H1 (cell line): Measurements from ENCODE around the gene LYPD3. TPM values are rescaled to one million over a fixed set of nuclear protein-coding genes. Genes with fewer than 3 reads are reported as not detected.

Experiments used
- RNF2 ChIP-seq: fragments of 200-900, 300-1000 bp; sonication (generic); IDR thresholded peaks from 2 replicates; pipeline ENCODE4 v1.7.1; 2016; ENCODE audit warnings: borderline replicate concordance, low read depth, mild to moderate bottlenecking, antibody characterized with exemption, low read length; ENCODE audit not compliant: poor library complexity, severe bottlenecking; ENCODE audit errors: missing control alignments
- polyA plus RNA-seq, 7 experiments: library from polyadenylated mRNA; depleted of rRNA in 3 of 7; stranded (reverse) in 5 of 7; unstranded in 2 of 7; fragments of >200 nt in 5 of 7; fragments of 200-250 nt in 2 of 7; gene quantifications; 1 replicate in 5 of 7; 2 replicates in 1 of 7; 4 replicates in 1 of 7; pipeline versions ENCODE4 v1.2.1 to v1.2.3, GENCODE V29; 2011 to 2013; ENCODE audit warnings: missing spikeins in 2 of 7, mixed read lengths in 2 of 7
- total RNA-seq: library from RNA; stranded (reverse); fragmentation: NEBNext Ultra II Directional; extraction: Animal tissue kit (Norgen Biotek cat#: 25700); gene quantifications from 2 replicates; pipeline ENCODE4 v1.2.1, GENCODE V29; 2021
- TF ChIP-seq, protein P1 (sequence below), 3 experiments: IDR thresholded peaks; 1 replicate in 2 of 3; 2 replicates in 1 of 3; pipeline versions ENCODE4 v1.5.1 to v1.6.1; 2011; ENCODE audit warnings: low read length in 3 of 3, mild to moderate bottlenecking in 3 of 3, inconsistent platforms in 2 of 3, low read depth in 1 of 3, moderate library complexity in 1 of 3; ENCODE audit not compliant: insufficient read depth in 1 of 3; ENCODE audit errors: control extremely low read depth in 1 of 3
- TF ChIP-seq, protein P2 (sequence below): IDR thresholded peaks from 2 replicates; pipeline ENCODE4 v1.6.1; 2012; ENCODE audit warnings: inconsistent platforms

LYPD3 gene
- total and polyA plus RNA-seq, 2 of the 8 experiments (the other 6 are each of a cell fraction or from before 2014, with no cell fraction given) = 4.1 to 16.4 TPM

GRCh38 chr19:43483281-43483680 is 17.9 kb upstream of the LYPD3 start (continued):
- TF ChIP-seq, protein P1, sequence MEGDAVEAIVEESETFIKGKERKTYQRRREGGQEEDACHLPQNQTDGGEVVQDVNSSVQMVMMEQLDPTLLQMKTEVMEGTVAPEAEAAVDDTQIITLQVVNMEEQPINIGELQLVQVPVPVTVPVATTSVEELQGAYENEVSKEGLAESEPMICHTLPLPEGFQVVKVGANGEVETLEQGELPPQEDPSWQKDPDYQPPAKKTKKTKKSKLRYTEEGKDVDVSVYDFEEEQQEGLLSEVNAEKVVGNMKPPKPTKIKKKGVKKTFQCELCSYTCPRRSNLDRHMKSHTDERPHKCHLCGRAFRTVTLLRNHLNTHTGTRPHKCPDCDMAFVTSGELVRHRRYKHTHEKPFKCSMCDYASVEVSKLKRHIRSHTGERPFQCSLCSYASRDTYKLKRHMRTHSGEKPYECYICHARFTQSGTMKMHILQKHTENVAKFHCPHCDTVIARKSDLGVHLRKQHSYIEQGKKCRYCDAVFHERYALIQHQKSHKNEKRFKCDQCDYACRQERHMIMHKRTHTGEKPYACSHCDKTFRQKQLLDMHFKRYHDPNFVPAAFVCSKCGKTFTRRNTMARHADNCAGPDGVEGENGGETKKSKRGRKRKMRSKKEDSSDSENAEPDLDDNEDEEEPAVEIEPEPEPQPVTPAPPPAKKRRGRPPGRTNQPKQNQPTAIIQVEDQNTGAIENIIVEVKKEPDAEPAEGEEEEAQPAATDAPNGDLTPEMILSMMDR (IDR thresholded peaks at IDR 0.05; ENCODE audit: control extremely low read depth in 1 of 3, insufficient read depth in 1 of 3, low read depth in 1 of 3, low read length in 3 of 3) = no peak
- no peak for TF ChIP-seq RNF2
- TF ChIP-seq, protein P2, sequence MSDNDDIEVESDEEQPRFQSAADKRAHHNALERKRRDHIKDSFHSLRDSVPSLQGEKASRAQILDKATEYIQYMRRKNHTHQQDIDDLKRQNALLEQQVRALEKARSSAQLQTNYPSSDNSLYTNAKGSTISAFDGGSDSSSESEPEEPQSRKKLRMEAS = no peak
